CD1c-positive myeloid dendritic cell (primary cell): ENCODE data around the gene TDRKH.

ENCODE experiments used
- DNase-seq: peaks from one replicate; pipeline ENCODE4 v3.0.0-alpha.2; 2016; ENCODE audit errors: extremely low spot score

The TDRKH gene

GRCh38 chr1:151822404-151822803 lies 32.1 kb upstream of the TDRKH start:
- peak; percentile 61 for DNase-seq

- DNase-seq: no peak
Observed at GRCh38 chr1:151820940-151821339, 30.6 kb upstream of the TDRKH start.

- DNase-seq: no peak
Observed at GRCh38 chr1:151819976-151820623, 29.8 kb upstream of the TDRKH start.

GRCh38 chr1:151819227-151819835 lies 29.0 kb upstream of the TDRKH start:
- no peak for DNase-seq

GRCh38 chr1:151817353-151817730 lies 27.0 kb upstream of the TDRKH start:
- DNase-seq: peak; percentile 56

GRCh38 chr1:151816548-151817352 lies 26.4 kb upstream of the TDRKH start:
- DNase-seq: no peak

GRCh38 chr1:151815716-151816327 lies 25.5 kb upstream of the TDRKH start:
- no peak for DNase-seq

GRCh38 chr1:151814971-151815545 lies 24.8 kb upstream of the TDRKH start:
- DNase-seq: no peak

- DNase-seq: no peak
Observed at GRCh38 chr1:151814426-151814825, 24.1 kb upstream of the TDRKH start.

- no peak for DNase-seq
Observed at GRCh38 chr1:151813271-151813977, 23.1 kb upstream of the TDRKH start.

GRCh38 chr1:151811181-151811580 lies 20.9 kb upstream of the TDRKH start:
- no peak for DNase-seq

- no peak for DNase-seq
Observed at GRCh38 chr1:151809985-151810556, 19.8 kb upstream of the TDRKH start.

- peak; percentile 37 for DNase-seq
Observed at GRCh38 chr1:151809290-151809984, 19.1 kb upstream of the TDRKH start.

GRCh38 chr1:151807766-151808165 lies 17.5 kb upstream of the TDRKH start:
- DNase-seq: no peak

- no peak for DNase-seq
Observed at GRCh38 chr1:151807131-151807530, 16.8 kb upstream of the TDRKH start.

GRCh38 chr1:151806170-151806569 lies 15.9 kb upstream of the TDRKH start:
- DNase-seq: no peak

GRCh38 chr1:151805066-151805820 lies 14.9 kb upstream of the TDRKH start, which contains the start of gene LINGO4:
LINGO4 (minus strand) TSS chr1:151805419; CDS start chr1:151802704, 2,715 bp downstream.
- DNase-seq: no peak

- DNase-seq: no peak
Observed at GRCh38 chr1:151803915-151804314, 13.6 kb upstream of the TDRKH start.

- DNase-seq: no peak
Observed at GRCh38 chr1:151803164-151803563, 12.9 kb upstream of the TDRKH start.

GRCh38 chr1:151802372-151802771 lies 12.1 kb upstream of the TDRKH start:
- no peak for DNase-seq
